K562 (cell line): ENCODE results near the gene TALDO1. TPM values are rescaled to one million over a fixed set of nuclear protein-coding genes. Genes with fewer than 3 reads are reported as not detected.

Experiments used
- ATAC-seq: fragments of 200-7000 bp; cut with Tn5 transposase; 3 replicates; pipeline ENCODE4 v1.9.1; 2020; ENCODE audit warnings: moderate library complexity
- BruUV-seq: library from RNA; stranded (reverse); fragments of 400-500 nt; replicated peaks from 2 replicates; lab custom pipeline; 2021; lab: Mats Ljungman, UMichigan
- CTCF ChIA-PET: fragments of 300-600 bp; formaldehyde crosslinking; extraction: SDS; loops from one replicate; lab custom pipeline; 2021; ENCODE audit warnings: low intra/inter-chr PET ratio; lab: Yijun Ruan, JAX
- POLR2A ChIA-PET: fragments of 300-600, 350-650 bp; sonication (Branson Sonifier 250); formaldehyde crosslinking; extraction: SDS; loops from one replicate; lab custom pipeline; 2021; ENCODE audit warnings: antibody characterized with exemption, inconsistent platforms; lab: Yijun Ruan, JAX
- DNase-seq, 4 experiments: peaks; one replicate each; pipeline versions ENCODE4 v3.0.0 to v3.0.0-alpha.2; 2011 to 2018; ENCODE audit warnings: low spot score in 3 of 4, mixed read lengths in 3 of 4; ENCODE audit errors: extremely low read depth in 1 of 4
- FAIRE-seq: peaks from 2 replicates; lab custom pipeline; 2011; peaks lifted over from hg19 to GRCh38; lab: Jason Lieb, UNC
- H2AFZ ChIP-seq: 2 replicates; pipeline ENCODE4 v1.6.0; 2011; ENCODE audit warnings: low read depth, low read length, control low read depth, inconsistent platforms
- H3K27ac ChIP-seq: fragments of 200-600 bp; 3 replicates; pipeline ENCODE4 v1.8.0; 2011; ENCODE audit warnings: low read depth, mild to moderate bottlenecking, control low read depth, inconsistent platforms, low read length, moderate library complexity, mixed read lengths; ENCODE audit errors: extremely low read depth
- H3K27me3 ChIP-seq, 2 experiments: fragments of 300-600 bp in 1 of 2; 2 replicates in 1 of 2; 3 replicates in 1 of 2; pipeline versions ENCODE4 v1.6.0 to v1.8.0; 2011; ENCODE audit warnings: inconsistent platforms in 2 of 2, low read length in 2 of 2, mild to moderate bottlenecking in 1 of 2, mixed read lengths in 1 of 2, moderate library complexity in 1 of 2; ENCODE audit not compliant: control insufficient read depth in 2 of 2, insufficient read depth in 2 of 2
- H3K36me3 ChIP-seq: fragments of 300-600 bp; 3 replicates; pipeline ENCODE4 v1.8.0; 2011; ENCODE audit warnings: mild to moderate bottlenecking, low read length, inconsistent platforms; ENCODE audit not compliant: control insufficient read depth, insufficient read depth
- H3K4me1 ChIP-seq, 2 experiments: fragments of 200-600 bp in 1 of 2; replicated peaks in 1 of 2; 2 replicates in 1 of 2; 3 replicates in 1 of 2; pipeline versions ENCODE4 v1.5.1 to v1.8.0; 2011; ENCODE audit warnings: inconsistent platforms in 2 of 2, low read length in 2 of 2, mild to moderate bottlenecking in 1 of 2, mixed read lengths in 1 of 2, moderate library complexity in 1 of 2; ENCODE audit not compliant: control insufficient read depth in 2 of 2, insufficient read depth in 2 of 2
- H3K4me2 ChIP-seq: 2 replicates; pipeline ENCODE4 v1.6.1; 2011; ENCODE audit warnings: low read length, control low read depth, inconsistent platforms, mixed read lengths; ENCODE audit not compliant: insufficient read depth
- H3K4me3 ChIP-seq: fragments of 200-600 bp; sonication (generic), shearing (Covaris generic); 2 replicates; pipeline ENCODE4 v1.5.1; 2016; ENCODE audit warnings: control low read depth, inconsistent platforms
- H3K79me2 ChIP-seq: fragments of 200-600 bp; 3 replicates; pipeline ENCODE4 v1.8.0; 2011; ENCODE audit warnings: low read length, inconsistent platforms; ENCODE audit not compliant: control insufficient read depth, insufficient read depth
- H3K9ac ChIP-seq, 2 experiments: 2 replicates each; pipeline versions ENCODE4 v1.6.0 to v1.6.1; 2011; ENCODE audit warnings: low read depth in 2 of 2, low read length in 2 of 2, control low read depth in 1 of 2, inconsistent platforms in 1 of 2, mild to moderate bottlenecking in 1 of 2, mixed read lengths in 1 of 2; ENCODE audit not compliant: insufficient read depth in 1 of 2
- H3K9me1 ChIP-seq: one replicate; pipeline ENCODE4 v1.6.0; 2011; ENCODE audit warnings: inconsistent platforms, mild to moderate bottlenecking, low read length, moderate library complexity; ENCODE audit not compliant: control insufficient read depth, insufficient read depth
- H3K9me3 ChIP-seq: replicated peaks from 2 replicates; pipeline ENCODE4 v1.5.1; 2011; ENCODE audit warnings: low read depth, low read length, inconsistent platforms; ENCODE audit not compliant: control insufficient read depth, insufficient read depth
- H4K20me1 ChIP-seq: replicated peaks from 2 replicates; pipeline ENCODE4 v1.6.1; 2011; ENCODE audit warnings: low read length, inconsistent platforms, mixed read lengths; ENCODE audit not compliant: control insufficient read depth, insufficient read depth
- FOXO4 ChIP-seq: fragments of 450-650 bp; formaldehyde crosslinking; IDR thresholded peaks from 2 replicates; pipeline ENCODE4 v1.4.0; 2020; ENCODE audit warnings: mild to moderate bottlenecking, moderate library complexity
- MTA2 ChIP-seq: fragments of 450-650 bp; IDR thresholded peaks from 2 replicates; pipeline ENCODE4 v1.6.1; 2016; ENCODE audit warnings: low read depth
- MTF1 ChIP-seq: fragments of 250-450 bp; sonication (Bioruptor Pico); IDR thresholded peaks from 2 replicates; pipeline ENCODE4 v1.9.0; 2021; ENCODE audit warnings: moderate library complexity, mild to moderate bottlenecking, inconsistent platforms, borderline replicate concordance
- PML ChIP-seq: IDR thresholded peaks from 2 replicates; pipeline ENCODE4 v1.6.1; 2012; ENCODE audit warnings: low read length, inconsistent platforms
- POLR2A ChIP-seq: fragments of 450-650 bp; conservative IDR thresholded peaks from 2 replicates; pipeline ENCODE4 v1.6.1; 2016
- POLR2G ChIP-seq: fragments of 200-400 bp; formaldehyde crosslinking; IDR thresholded peaks from 2 replicates; pipeline ENCODE4 v1.6.1; 2017; ENCODE audit warnings: low read depth, mild to moderate bottlenecking, antibody characterized with exemption, low read length, moderate library complexity
- RBFOX2 ChIP-seq: fragments of 200-400 bp; formaldehyde crosslinking; IDR thresholded peaks from 2 replicates; pipeline ENCODE4 v1.6.1; 2017; ENCODE audit warnings: low read depth, mild to moderate bottlenecking, low read length, moderate library complexity
- SPI1 ChIP-seq: IDR thresholded peaks from 2 replicates; pipeline ENCODE4 v1.6.1; 2011; ENCODE audit warnings: low read depth, low read length, control low read depth, borderline replicate concordance
- ZBTB11 ChIP-seq, 3 experiments: fragments of 200-800 bp in 1 of 3; fragments of 250-450 bp in 1 of 3; fragments of 450-650 bp in 1 of 3; sonication (Bioruptor Pico) in 1 of 3; sonication (Bioruptor generic) in 1 of 3; formaldehyde crosslinking in 1 of 3; IDR thresholded peaks; 2 replicates each; pipeline versions ENCODE4 v1.6.1 to v1.8.0; 2016 to 2022; ENCODE audit warnings: mild to moderate bottlenecking in 2 of 3, missing genetic modification characterization in 2 of 3, missing compliant biosample characterization in 1 of 3, moderate library complexity in 1 of 3
- WGBS: fragments of 100-300 bp; shearing (Covaris generic); methylation state at CpG from one replicate; pipeline ENCODE4 v1.1.6; 2016; ENCODE audit warnings: low coverage, mixed read lengths; ENCODE audit not compliant: insufficient coverage; ENCODE audit errors: missing lambda C conversion rate; 5-methylcytosine and 5-hydroxymethylcytosine counted together
- in situ Hi-C: fragments of 300-500 bp; cut with MboI; formaldehyde crosslinking; loops from 4 replicates; pipeline ENCODE4 v1.15.0; 2018; ENCODE audit warnings: inconsistent platforms, mixed read lengths
- intact Hi-C: fragments of 100-400 bp; cut with micrococcal nuclease; formaldehyde crosslinking; loops from 2 replicates; pipeline ENCODE4 v1.14.2; 2022
- polyA plus RNA-seq, 8 experiments: library from polyadenylated mRNA; depleted of rRNA in 4 of 8; stranded (reverse) in 5 of 8; unstranded in 3 of 8; fragments of >200 nt; fragmentation: Nextera tagmentation in 2 of 8; fragmentation: Illumina TruSeq in 1 of 8; extraction: Ambion mirVana in 2 of 8; extraction: Trizol in 1 of 8; gene quantifications; 2 replicates each; pipeline versions ENCODE4 v1.2.1 to v1.2.3, GENCODE V29; 2011 to 2014; ENCODE audit warnings: inconsistent platforms in 1 of 8, missing spikeins in 1 of 8
- total RNA-seq, 7 experiments: library from RNA; depleted of rRNA in 6 of 7; stranded (reverse); fragments of >200 nt in 6 of 7; fragmentation: Illumina TruSeq in 2 of 7; extraction: Trizol in 2 of 7; gene quantifications; 2 replicates each; pipeline versions ENCODE4 v1.2.1 to v1.2.3, GENCODE V29; 2011 to 2021; ENCODE audit warnings: low replicate concordance in 1 of 7

TALDO1 gene
- total and polyA plus RNA-seq, 9 of the 15 experiments (the other 6 are each of a cell fraction or from before 2014, with no cell fraction given) = 260 to 541 (median 441) TPM

- peaks cover 9 to 67% of the 10 kb centered on the region in 2 experiments; a peak in 3 of 5 replicates for H3K4me1 ChIP-seq
- no peak for FAIRE-seq
- H3K79me2 ChIP-seq = peaks cover 51% of the 10 kb centered on the region
- H3K27ac ChIP-seq = no peak overlapping the region
- no peak for ATAC-seq
- ChIA-PET POLR2A (interaction anchor here (0.5 to 1.4 kb wide), 5 partner anchors 9 to 478 kb away, joined by 3 to 14 read pairs (median 3); no protein-coding TSS in a partner anchor), CTCF (no interaction called here)
- no peaks in the 10 kb centered on the region for H3K27me3 ChIP-seq
- no TSS peak for BruUV-seq
- no peak overlapping the region; a peak in 1 of 4 replicates for H3K9ac ChIP-seq
- no peak overlapping the region for H3K4me2 ChIP-seq
- H3K36me3 ChIP-seq = peaks cover 79% of the 10 kb centered on the region
- intact Hi-C loops = no loop called here
- no peak overlapping the region for H3K4me3 ChIP-seq
- peaks cover 24% of the 10 kb centered on the region for H4K20me1 ChIP-seq
- no peak for DNase-seq
- peaks cover 6% of the 10 kb centered on the region for H3K9me1 ChIP-seq
- TF ChIP-seq POLR2G = peak; percentile 60
- no peak for TF ChIP-seq MTF1 (CRISPR knock-in tag)
- TF ChIP-seq PML = 0 out of 2 replicates have a peak, but pooled peaks have one; percentile 21
- peak; percentile 34; the same call in 1 of the 2 replicates for TF ChIP-seq RBFOX2
- peak; percentile 2; the same call in 1 of the 2 replicates for TF ChIP-seq POLR2A
- TF ChIP-seq SPI1 = no peak
- TF ChIP-seq MTA2 = no peak
- TF ChIP-seq FOXO4 (CRISPR knock-in tag) = no peak
- no peak for TF ChIP-seq ZBTB11 (CRISPR knock-in tag; IDR thresholded peaks at IDR 0.05)
- WGBS = 96% methylated on average over 29 of the region's 32 CpGs
- in situ Hi-C loops = no loop called here
- no peaks in the 10 kb centered on the region for H3K9me3 ChIP-seq
- no peak overlapping the region for H2AFZ ChIP-seq
Observed at GRCh38 chr11:770642-771616, 23.7 kb downstream of the TALDO1 start.
